C4-2B (cell line): ENCODE results near the gene LRRN4CL.

Source experiments
- ZFX ChIP-seq: fragments of 450-650 bp; IDR thresholded peaks from 2 replicates; pipeline ENCODE4 v1.6.1; 2017
- TF ChIP-seq, protein P1 (sequence below): fragments of 450-650 bp; conservative IDR thresholded peaks from 2 replicates; pipeline ENCODE4 v1.5.1; 2017; ENCODE audit warnings: mild to moderate bottlenecking

DNA sequence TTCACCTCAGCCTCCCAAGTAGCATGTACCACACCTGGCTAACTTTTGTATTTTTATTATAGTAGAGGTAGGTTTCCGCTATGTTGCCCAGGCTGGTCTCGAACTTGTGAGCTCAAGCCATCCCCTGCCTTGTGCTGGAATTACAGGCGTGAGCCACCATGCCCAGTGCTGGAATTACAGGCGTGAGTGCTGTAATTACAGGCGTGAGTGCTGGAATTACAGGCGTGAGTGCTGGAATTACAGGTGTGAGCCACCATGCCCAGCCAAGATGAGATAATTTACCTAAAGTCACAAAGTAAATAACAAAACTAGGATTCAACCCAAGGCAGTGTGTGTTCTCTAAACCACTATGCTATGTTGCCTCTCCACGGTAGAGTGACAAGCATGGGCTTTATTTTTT is 6.8 kb downstream of the LRRN4CL start:
- TF ChIP-seq, protein P1, sequence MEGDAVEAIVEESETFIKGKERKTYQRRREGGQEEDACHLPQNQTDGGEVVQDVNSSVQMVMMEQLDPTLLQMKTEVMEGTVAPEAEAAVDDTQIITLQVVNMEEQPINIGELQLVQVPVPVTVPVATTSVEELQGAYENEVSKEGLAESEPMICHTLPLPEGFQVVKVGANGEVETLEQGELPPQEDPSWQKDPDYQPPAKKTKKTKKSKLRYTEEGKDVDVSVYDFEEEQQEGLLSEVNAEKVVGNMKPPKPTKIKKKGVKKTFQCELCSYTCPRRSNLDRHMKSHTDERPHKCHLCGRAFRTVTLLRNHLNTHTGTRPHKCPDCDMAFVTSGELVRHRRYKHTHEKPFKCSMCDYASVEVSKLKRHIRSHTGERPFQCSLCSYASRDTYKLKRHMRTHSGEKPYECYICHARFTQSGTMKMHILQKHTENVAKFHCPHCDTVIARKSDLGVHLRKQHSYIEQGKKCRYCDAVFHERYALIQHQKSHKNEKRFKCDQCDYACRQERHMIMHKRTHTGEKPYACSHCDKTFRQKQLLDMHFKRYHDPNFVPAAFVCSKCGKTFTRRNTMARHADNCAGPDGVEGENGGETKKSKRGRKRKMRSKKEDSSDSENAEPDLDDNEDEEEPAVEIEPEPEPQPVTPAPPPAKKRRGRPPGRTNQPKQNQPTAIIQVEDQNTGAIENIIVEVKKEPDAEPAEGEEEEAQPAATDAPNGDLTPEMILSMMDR, result no peak
- TF ChIP-seq ZFX, result no peak
